Measurements from ENCODE around the gene CARMIL3.
A peak's percentile ranks its signal among the peaks of the same experiment; 100 is the strongest.

The CARMIL3 gene

GRCh38 chr14:24113379-24113800 is 61.6 kb downstream of the CARMIL3 start:
- Histone ChIP-seq H3K4me1 (ENCODE audit: low read length) (peaks cover 18% of the 10 kb centered on the region), H4K20me1 (ENCODE audit: insufficient read depth, low read length) (no peaks in the 10 kb centered on the region), H3K4me3 (ENCODE audit: low read length) (peak overlapping the region; percentile 87), H3K27ac (ENCODE audit: low read length) (peak overlapping the region; percentile 100), H2AFZ (ENCODE audit: low read length) (peak overlapping the region; percentile 58; the same call in 1 of the 2 replicates), H3K9me3 (replicated peaks; ENCODE audit: insufficient read depth, low read length) (no peaks in the 10 kb centered on the region), H3K9ac (ENCODE audit: low read length) (peak overlapping the region; percentile 93), H3K36me3 (replicated peaks; ENCODE audit: insufficient read depth, low read length) (no peaks in the 10 kb centered on the region), H3K79me2 (ENCODE audit: low read length) (peaks cover 13% of the 10 kb centered on the region), H3K4me2 (ENCODE audit: low read depth, low read length) (peak overlapping the region; percentile 84), H3K27me3 (replicated peaks; ENCODE audit: insufficient read depth, low read length) (no peaks in the 10 kb centered on the region), H3K9me2 (replicated peaks; ENCODE audit: insufficient read depth, low read length) (no peaks in the 10 kb centered on the region), H3F3A (ENCODE audit: insufficient read depth, low read length) (peaks cover 22% of the 10 kb centered on the region)
- no peak for DNase-seq
- TF ChIP-seq EZH2 (optimal IDR thresholded peaks at IDR 0.05; ENCODE audit: low read depth, low read length) (no peak), CTCF (IDR thresholded peaks at IDR 0.05; ENCODE audit: low read length) (no peak), EZH2phosphoT487 (IDR thresholded peaks at IDR 0.05; ENCODE audit: low read length) (no peak)

- peak overlapping the region; percentile 100 for H3K27ac ChIP-seq (ENCODE audit: low read length)
Observed at GRCh38 chr14:24113801-24114531, 62.2 kb downstream of the CARMIL3 start.

GRCh38 chr14:24114532-24115421 is 63.0 kb downstream of the CARMIL3 start, which contains the start of the genes DCAF11 and NRL:
TSS of gene DCAF11 (plus strand) at chr14:24114777. CDS start at chr14:24115595, 818 bp downstream.
TSS of gene NRL (minus strand) at chr14:24114949. CDS start at chr14:24082848, 32,101 bp downstream.
- Histone ChIP-seq H3K79me2 (ENCODE audit: low read length) (peaks cover 13% of the 10 kb centered on the region), H2AFZ (ENCODE audit: low read length) (peak within 1 kb of the TSS; percentile 58; the same call in 1 of the 2 replicates), H3K9me3 (replicated peaks; ENCODE audit: insufficient read depth, low read length) (no peaks in the 10 kb centered on the region), H3K4me2 (ENCODE audit: low read depth, low read length) (peak within 1 kb of the TSS; percentile 84), H3K27me3 (replicated peaks; ENCODE audit: insufficient read depth, low read length) (no peaks in the 10 kb centered on the region), H3K4me3 (ENCODE audit: low read length) (peak within 1 kb of the TSS; percentile 87), H3K9me2 (replicated peaks; ENCODE audit: insufficient read depth, low read length) (no peaks in the 10 kb centered on the region), H3K9ac (ENCODE audit: low read length) (peak within 1 kb of the TSS; percentile 93), H3K27ac (ENCODE audit: low read length) (peak within 1 kb of the TSS; percentile 100), H4K20me1 (ENCODE audit: insufficient read depth, low read length) (no peaks in the 10 kb centered on the region), H3F3A (ENCODE audit: insufficient read depth, low read length) (peaks cover 20% of the 10 kb centered on the region), H3K36me3 (replicated peaks; ENCODE audit: insufficient read depth, low read length) (no peaks in the 10 kb centered on the region), H3K4me1 (ENCODE audit: low read length) (peaks cover 9% of the 10 kb centered on the region)
- peak; percentile 97 for DNase-seq
- TF ChIP-seq EZH2phosphoT487 (IDR thresholded peaks at IDR 0.05; ENCODE audit: low read length) (no peak), CTCF (IDR thresholded peaks at IDR 0.05; ENCODE audit: low read length) (no peak), EZH2 (optimal IDR thresholded peaks at IDR 0.05; ENCODE audit: low read depth, low read length) (no peak)

More at GRCh38 chr14:24113801-24114531, 62.2 kb downstream of the CARMIL3 start:
- Histone ChIP-seq H3K9me3 (replicated peaks; ENCODE audit: insufficient read depth, low read length) (no peaks in the 10 kb centered on the region), H3F3A (ENCODE audit: insufficient read depth, low read length) (peaks cover 22% of the 10 kb centered on the region), H3K4me3 (ENCODE audit: low read length) (peak overlapping the region; percentile 87), H3K9ac (ENCODE audit: low read length) (peak overlapping the region; percentile 93), H3K27me3 (replicated peaks; ENCODE audit: insufficient read depth, low read length) (no peaks in the 10 kb centered on the region), H3K79me2 (ENCODE audit: low read length) (peaks cover 13% of the 10 kb centered on the region), H3K4me1 (ENCODE audit: low read length) (peaks cover 14% of the 10 kb centered on the region), H3K9me2 (replicated peaks; ENCODE audit: insufficient read depth, low read length) (no peaks in the 10 kb centered on the region), H3K36me3 (replicated peaks; ENCODE audit: insufficient read depth, low read length) (no peaks in the 10 kb centered on the region), H4K20me1 (ENCODE audit: insufficient read depth, low read length) (no peaks in the 10 kb centered on the region), H3K4me2 (ENCODE audit: low read depth, low read length) (peak overlapping the region; percentile 84), H2AFZ (ENCODE audit: low read length) (peak overlapping the region; percentile 58; the same call in 1 of the 2 replicates)
- no peak for TF ChIP-seq CTCF (IDR thresholded peaks at IDR 0.05; ENCODE audit: low read length)
- TF ChIP-seq EZH2phosphoT487 (IDR thresholded peaks at IDR 0.05; ENCODE audit: low read length), result no peak
- no peak for TF ChIP-seq EZH2 (optimal IDR thresholded peaks at IDR 0.05; ENCODE audit: low read depth, low read length)
- peak; percentile 62 for DNase-seq
